Sigmoid colon (tissue), 4 donors: ENCODE data around the gene FAM43A.

ENCODE experiments used
- EP300 ChIP-seq, 4 donors: sonication (generic); formaldehyde crosslinking; IDR thresholded peaks; one replicate each; pipeline ENCODE4 v1.6.1; 2017; ENCODE audit warnings: antibody characterized with exemption in 4 of 4
- POLR2AphosphoS5 ChIP-seq, 4 donors: sonication (generic); formaldehyde crosslinking; IDR thresholded peaks; one replicate each; pipeline ENCODE4 v1.6.1; 2017; ENCODE audit warnings: antibody characterized with exemption in 4 of 4
- TF ChIP-seq, protein P1 (sequence below), 4 experiments: fragments of 450-650 bp in 3 of 4; fragments of 200-600 bp in 1 of 4; IDR thresholded peaks; one replicate each; pipeline ENCODE4 v1.5.1; 2016 to 2019; ENCODE audit warnings: antibody characterized with exemption in 4 of 4, mild to moderate bottlenecking in 3 of 4, moderate library complexity in 2 of 4

DNA sequence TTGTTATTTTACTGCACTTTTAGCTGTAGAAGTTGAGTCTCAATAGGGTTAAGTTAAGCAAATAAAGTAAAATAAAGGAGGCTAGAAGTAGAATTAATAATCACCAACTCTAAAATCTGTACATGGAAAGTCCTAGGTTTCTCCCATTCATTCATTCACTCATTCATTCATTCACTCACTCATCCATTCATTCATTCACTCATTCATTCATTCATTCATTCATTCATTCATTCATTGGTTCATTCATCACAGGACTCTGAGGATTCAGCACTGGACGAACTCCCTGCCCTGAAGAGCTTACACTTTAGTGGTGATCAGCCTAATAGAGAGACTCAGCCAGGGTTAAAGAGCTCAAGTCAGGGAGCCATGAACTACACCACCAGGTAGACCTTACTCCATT is 9.2 kb upstream of the FAM43A start:
- TF ChIP-seq, protein P1, sequence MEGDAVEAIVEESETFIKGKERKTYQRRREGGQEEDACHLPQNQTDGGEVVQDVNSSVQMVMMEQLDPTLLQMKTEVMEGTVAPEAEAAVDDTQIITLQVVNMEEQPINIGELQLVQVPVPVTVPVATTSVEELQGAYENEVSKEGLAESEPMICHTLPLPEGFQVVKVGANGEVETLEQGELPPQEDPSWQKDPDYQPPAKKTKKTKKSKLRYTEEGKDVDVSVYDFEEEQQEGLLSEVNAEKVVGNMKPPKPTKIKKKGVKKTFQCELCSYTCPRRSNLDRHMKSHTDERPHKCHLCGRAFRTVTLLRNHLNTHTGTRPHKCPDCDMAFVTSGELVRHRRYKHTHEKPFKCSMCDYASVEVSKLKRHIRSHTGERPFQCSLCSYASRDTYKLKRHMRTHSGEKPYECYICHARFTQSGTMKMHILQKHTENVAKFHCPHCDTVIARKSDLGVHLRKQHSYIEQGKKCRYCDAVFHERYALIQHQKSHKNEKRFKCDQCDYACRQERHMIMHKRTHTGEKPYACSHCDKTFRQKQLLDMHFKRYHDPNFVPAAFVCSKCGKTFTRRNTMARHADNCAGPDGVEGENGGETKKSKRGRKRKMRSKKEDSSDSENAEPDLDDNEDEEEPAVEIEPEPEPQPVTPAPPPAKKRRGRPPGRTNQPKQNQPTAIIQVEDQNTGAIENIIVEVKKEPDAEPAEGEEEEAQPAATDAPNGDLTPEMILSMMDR (IDR thresholded peaks at IDR 0.05): no peak
- TF ChIP-seq POLR2AphosphoS5 (IDR thresholded peaks at IDR 0.05): no peak
- TF ChIP-seq EP300 (IDR thresholded peaks at IDR 0.05): no peak
